ENCODE measurements around the gene APPBP2. TPM values are rescaled to one million over a fixed set of nuclear protein-coding genes. Genes with fewer than 3 reads are reported as not detected.

Gene APPBP2
- total and polyA plus RNA-seq, 2 of the 8 experiments (the other 6 are each of a cell fraction or from before 2014, with no cell fraction given): 3.3 to 18.0 TPM

GRCh38 chr17:60545465-60546191 lies 19.6 kb upstream of the APPBP2 start:
- no peak for FAIRE-seq
- no peak overlapping the region for H3K4me3 ChIP-seq (ENCODE audit: extremely low read depth in 1 of 4, insufficient read depth in 2 of 4, low read depth in 3 of 4, low read length in 4 of 4)
- CTCF ChIA-PET (ENCODE audit: partially characterized antibody): interaction anchor here (0.8 to 5.3 kb wide), 2 partner anchors 24 to 27 kb away, joined by 6 to 18 read pairs; no protein-coding TSS in a partner anchor

More at GRCh38 chr17:60545465-60546191, 19.6 kb upstream of the APPBP2 start:
- H2BK12ac ChIP-seq (ENCODE audit: low read depth, low read length): no peak overlapping the region
- H3K18ac ChIP-seq (ENCODE audit: extremely low read depth, low read length): no peak overlapping the region
- no peak overlapping the region for H4K5ac ChIP-seq (ENCODE audit: insufficient read length, low read depth, low read length)
- POLR2A ChIA-PET (ENCODE audit: partially characterized antibody): interaction anchor here (1.4 to 2.2 kb wide), 2 partner anchors 19 to 54 kb away, joined by 5 to 8 read pairs; partner anchors contain the start of genes APPBP2 and PPM1D
- H3K27ac ChIP-seq (ENCODE audit: low read depth, low read length): no peak overlapping the region
- TF ChIP-seq E2F6 (IDR thresholded peaks at IDR 0.05): 0 out of 2 replicates have a peak, but pooled peaks have one; percentile 20
- no peak for TF ChIP-seq RXRA (IDR thresholded peaks at IDR 0.05; ENCODE audit: insufficient read depth, low read depth, low read length)
- TF ChIP-seq KDM1A (IDR thresholded peaks at IDR 0.05; ENCODE audit: borderline replicate concordance, low read length): peak; percentile 60; the same call in 1 of the 2 replicates
- TF ChIP-seq CREB1 (IDR thresholded peaks at IDR 0.05): no peak
- no peak for TF ChIP-seq KDM4A (IDR thresholded peaks at IDR 0.05; ENCODE audit: low read depth, low read length, severe bottlenecking)
- no peak overlapping the region for H3K9ac ChIP-seq (replicated peaks in 1 of 4; ENCODE audit: extremely low read depth in 1 of 4, low read depth in 3 of 4, low read length in 3 of 4)
- no peak overlapping the region for H2AK5ac ChIP-seq (ENCODE audit: low read depth, low read length)
- no peak overlapping the region for H3K4ac ChIP-seq (replicated peaks; ENCODE audit: insufficient read length, low read depth, low read length)
- no peaks in the 10 kb centered on the region for H3K23me2 ChIP-seq (ENCODE audit: low read depth, low read length)
- H3K23ac ChIP-seq (ENCODE audit: insufficient read length): no peak overlapping the region
- no peaks in the 10 kb centered on the region; a peak in 1 of 4 replicates for H3K9me3 ChIP-seq (ENCODE audit: insufficient read depth in 2 of 2, low read depth in 1 of 2, low read length in 1 of 2)
- H4K91ac ChIP-seq (replicated peaks; ENCODE audit: insufficient read length, low read length): no peak overlapping the region
- no peak overlapping the region for H4K8ac ChIP-seq (ENCODE audit: extremely low read depth, insufficient read depth, low read length)
- H3K27me3 ChIP-seq (replicated peaks in 1 of 4; ENCODE audit: control insufficient read depth in 3 of 4, extremely low read depth in 1 of 4, insufficient read depth in 3 of 4, low read length in 3 of 4): no peaks in the 10 kb centered on the region
- no peaks in the 10 kb centered on the region for H3K79me2 ChIP-seq (ENCODE audit: control insufficient read depth in 1 of 2, insufficient read depth in 2 of 2, low read length in 2 of 2)
- no peaks in the 10 kb centered on the region for H3K36me3 ChIP-seq (ENCODE audit: control insufficient read depth in 2 of 4, insufficient read depth in 4 of 4, low read length in 3 of 4)
- H3K4me2 ChIP-seq (ENCODE audit: insufficient read depth in 1 of 2, low read depth in 2 of 2, low read length in 2 of 2): 0 out of 4 replicates have a peak overlapping the region, but pooled peaks of 1 of the 2 experiments have one; percentile 28
- WGBS, 2 experiments (ENCODE audit: extremely low coverage in 1 of 2, insufficient coverage in 1 of 2, insufficient read length in 1 of 2, insufficient replicate concordance in 2 of 2, low coverage in 1 of 2, low lambda C conversion rate in 2 of 2, missing lambda C conversion rate in 1 of 2): 89% methylated on average over 9 of the region's 9 CpGs; no CpG with 5 or more reads in 1 of the 2 experiments
- H2BK20ac ChIP-seq (ENCODE audit: low read length): no peak overlapping the region
- H3K56ac ChIP-seq (replicated peaks; ENCODE audit: insufficient read length, low read depth, low read length): no peak overlapping the region
- no peak overlapping the region for H2BK120ac ChIP-seq (replicated peaks; ENCODE audit: low read depth, low read length)
- H3K4me1 ChIP-seq (replicated peaks in 1 of 4; ENCODE audit: control insufficient read depth in 3 of 4, insufficient read depth in 4 of 4, low read length in 3 of 4): no peaks in the 10 kb centered on the region
- no peak overlapping the region for H2BK5ac ChIP-seq (ENCODE audit: low read depth, low read length)
- no peak overlapping the region for H3K14ac ChIP-seq (ENCODE audit: insufficient read length)
- no peak overlapping the region for H2AFZ ChIP-seq (ENCODE audit: low read length)
- H3K79me1 ChIP-seq (ENCODE audit: low read depth, low read length): no peaks in the 10 kb centered on the region
- H4K20me1 ChIP-seq (replicated peaks in 1 of 2; ENCODE audit: control insufficient read depth in 1 of 2, insufficient read depth in 2 of 2, low read length in 2 of 2): no peaks in the 10 kb centered on the region
- no peak for DNase-seq (ENCODE audit: low read depth in 1 of 2, low spot score in 2 of 2)
- no peak overlapping the region for H2BK15ac ChIP-seq (ENCODE audit: low read length)

All from H1 (cell line).